Trophoblast cell (in vitro differentiated cells and primary cell): ENCODE data around the gene RASA3.

Source experiments
- DNase-seq, 2 donors: peaks; one replicate each; pipeline ENCODE4 v3.0.0-alpha.2; 2016
- H2AFZ ChIP-seq: 2 replicates; pipeline ENCODE4 v1.6.1; 2013; ENCODE audit warnings: low read length, moderate library complexity, mild to moderate bottlenecking; ENCODE audit not compliant: insufficient read depth, poor library complexity
- H2AK5ac ChIP-seq: 2 replicates; pipeline ENCODE4 v1.6.1; 2013; ENCODE audit warnings: mild to moderate bottlenecking, low read length
- H2BK120ac ChIP-seq: 2 replicates; pipeline ENCODE4 v1.6.1; 2013; ENCODE audit warnings: low read length, mild to moderate bottlenecking, moderate library complexity; ENCODE audit not compliant: insufficient read depth, poor library complexity
- H2BK12ac ChIP-seq: 2 replicates; pipeline ENCODE4 v1.6.1; 2013; ENCODE audit warnings: mild to moderate bottlenecking, low read length, moderate library complexity
- H2BK5ac ChIP-seq: 2 replicates; pipeline ENCODE4 v1.6.1; 2013; ENCODE audit warnings: low read length, low read depth, moderate library complexity, mild to moderate bottlenecking; ENCODE audit not compliant: poor library complexity
- H3K14ac ChIP-seq: 2 replicates; pipeline ENCODE4 v1.6.1; 2013; ENCODE audit warnings: mild to moderate bottlenecking, low read length
- H3K18ac ChIP-seq: 2 replicates; pipeline ENCODE4 v1.6.1; 2013; ENCODE audit warnings: mild to moderate bottlenecking, low read length
- H3K23ac ChIP-seq: 2 replicates; pipeline ENCODE4 v1.6.1; 2013; ENCODE audit warnings: low read length
- H3K27ac ChIP-seq: 2 replicates; pipeline ENCODE4 v1.5.1; 2013; ENCODE audit warnings: low read depth, mild to moderate bottlenecking, inconsistent platforms, low read length, moderate library complexity
- H3K27me3 ChIP-seq: 2 replicates; pipeline ENCODE4 v1.6.1; 2013; ENCODE audit warnings: inconsistent platforms, mild to moderate bottlenecking, low read length, moderate library complexity; ENCODE audit not compliant: insufficient read depth
- H3K36me3 ChIP-seq, 2 experiments: 1 replicate in 1 of 2; 2 replicates in 1 of 2; pipeline ENCODE4 v1.6.1; 2013; ENCODE audit warnings: low read length in 2 of 2, mild to moderate bottlenecking in 2 of 2, moderate library complexity in 1 of 2; ENCODE audit not compliant: insufficient read depth in 2 of 2, control insufficient read depth in 1 of 2
- H3K4ac ChIP-seq: 2 replicates; pipeline ENCODE4 v1.6.1; 2013; ENCODE audit warnings: low read depth, mild to moderate bottlenecking, low read length, moderate library complexity
- H3K4me1 ChIP-seq, 2 experiments: 1 replicate in 1 of 2; 2 replicates in 1 of 2; pipeline ENCODE4 v1.6.1; 2013; ENCODE audit warnings: low read length in 2 of 2, mild to moderate bottlenecking in 2 of 2, moderate library complexity in 1 of 2; ENCODE audit not compliant: insufficient read depth in 2 of 2, control insufficient read depth in 1 of 2
- H3K4me2 ChIP-seq: 2 replicates; pipeline ENCODE4 v1.6.1; 2013; ENCODE audit warnings: inconsistent platforms, mild to moderate bottlenecking, low read length, moderate library complexity
- H3K4me3 ChIP-seq: 2 replicates; pipeline ENCODE4 v1.5.1; 2013; ENCODE audit warnings: mild to moderate bottlenecking, low read depth, low read length, inconsistent platforms
- H3K79me1 ChIP-seq: one replicate; pipeline ENCODE4 v1.6.1; 2013; ENCODE audit warnings: low read length
- H3K79me2 ChIP-seq: 2 replicates; pipeline ENCODE4 v1.6.1; 2013; ENCODE audit warnings: low read length, mild to moderate bottlenecking; ENCODE audit not compliant: control insufficient read depth, insufficient read depth, poor library complexity
- H3K9ac ChIP-seq: 2 replicates; pipeline ENCODE4 v1.6.1; 2013; ENCODE audit warnings: mild to moderate bottlenecking, low read length
- H3K9me3 ChIP-seq: 2 replicates; pipeline ENCODE4 v1.6.1; 2013; ENCODE audit warnings: low read depth, mild to moderate bottlenecking, control low read depth, inconsistent platforms, low read length; ENCODE audit not compliant: insufficient read depth
- H4K12ac ChIP-seq: 2 replicates; pipeline ENCODE4 v1.6.1; 2013; ENCODE audit warnings: low read depth, mild to moderate bottlenecking, low read length, moderate library complexity
- H4K8ac ChIP-seq: 2 replicates; pipeline ENCODE4 v1.6.1; 2013; ENCODE audit warnings: low read depth, mild to moderate bottlenecking, low read length, moderate library complexity
- H4K91ac ChIP-seq: one replicate; pipeline ENCODE4 v1.6.1; 2013; ENCODE audit warnings: low read depth, mild to moderate bottlenecking, low read length, moderate library complexity
- WGBS: extraction: QIAGEN DNeasy Blood & Tissue Kit; methylation state at CpG from one replicate; pipeline ENCODE4 v1.1.7; 2013; ENCODE audit warnings: missing lambda C conversion rate; ENCODE audit not compliant: insufficient read length, insufficient coverage; ENCODE audit errors: extremely low coverage; 5-methylcytosine and 5-hydroxymethylcytosine counted together

Gene RASA3

DNA sequence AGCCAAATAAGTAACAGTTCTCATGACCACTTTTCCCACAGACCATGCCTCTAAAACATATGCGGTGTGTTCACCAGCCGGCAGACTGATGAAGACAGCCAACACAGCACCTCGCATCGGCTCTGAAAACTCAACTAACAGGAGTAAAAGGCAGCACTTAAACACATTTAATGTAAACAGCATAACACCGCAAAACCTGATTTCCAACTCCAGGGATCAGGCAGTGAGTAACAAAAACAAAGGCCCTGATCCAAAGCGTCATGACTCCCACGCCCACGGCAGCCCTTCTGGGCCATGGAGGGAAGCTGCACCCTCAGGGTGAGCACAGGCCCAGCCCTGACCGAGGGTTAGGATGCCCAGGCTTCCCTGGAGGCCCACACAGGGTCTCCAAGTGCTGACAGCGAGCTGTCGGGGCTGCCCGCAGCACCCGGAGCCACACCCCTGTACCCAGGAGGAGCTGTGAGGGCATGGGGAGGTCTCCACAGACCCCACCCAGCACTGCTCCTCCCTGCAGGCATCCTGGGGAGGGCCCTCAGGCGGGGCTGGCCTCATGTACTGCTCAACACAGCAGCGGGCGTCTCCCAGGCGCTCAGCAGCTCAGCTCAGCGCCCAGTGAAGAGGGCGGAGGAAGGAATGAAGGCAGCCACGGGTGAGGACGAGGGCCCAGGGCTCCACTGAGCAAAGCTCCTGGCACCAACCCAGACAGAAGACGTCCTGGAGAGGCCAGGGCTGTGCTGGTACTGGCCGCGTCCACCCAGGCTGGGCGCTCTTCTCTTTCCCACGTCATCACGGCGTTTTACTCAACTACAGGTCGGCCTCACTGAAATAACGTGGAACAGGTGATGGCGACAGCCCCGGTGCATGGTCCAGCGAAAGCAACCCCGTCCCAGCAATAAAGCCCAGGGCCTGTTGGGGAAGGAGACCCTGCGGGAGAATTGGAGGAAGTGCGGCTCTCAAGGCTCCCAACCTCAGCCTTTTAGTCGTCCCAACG, 53.7 kb downstream of the RASA3 start:
- no peaks in the 10 kb centered on the region for H3K27me3 ChIP-seq
- H2BK12ac ChIP-seq = no peak overlapping the region
- no peak overlapping the region for H2AK5ac ChIP-seq
- peaks cover 5 to 9% of the 10 kb centered on the region in 2 experiments for H3K4me1 ChIP-seq
- H4K91ac ChIP-seq = no peak overlapping the region
- H3K9ac ChIP-seq = no peak overlapping the region
- no peak overlapping the region for H3K4me3 ChIP-seq
- no peak overlapping the region for H2BK5ac ChIP-seq
- H3K27ac ChIP-seq = no peak overlapping the region
- no peak overlapping the region for H2AFZ ChIP-seq
- peak overlapping the region; percentile 37 for H3K18ac ChIP-seq
- H3K14ac ChIP-seq = no peak overlapping the region
- H3K36me3 ChIP-seq = peaks cover 0 to 3% of the 10 kb centered on the region in 2 experiments
- DNase-seq = peak in 1 of 2 donors; percentile 23
- H3K23ac ChIP-seq = no peak overlapping the region
- no CpG with 5 or more reads among the region's 38 CpGs for WGBS
- H3K4me2 ChIP-seq = no peak overlapping the region
- peaks cover 2% of the 10 kb centered on the region for H3K79me1 ChIP-seq
- H3K4ac ChIP-seq = no peak overlapping the region
- H4K12ac ChIP-seq = no peak overlapping the region
- H3K79me2 ChIP-seq = no peaks in the 10 kb centered on the region
- peaks cover 4% of the 10 kb centered on the region for H3K9me3 ChIP-seq
- no peak overlapping the region for H2BK120ac ChIP-seq
- no peak overlapping the region for H4K8ac ChIP-seq

DNA sequence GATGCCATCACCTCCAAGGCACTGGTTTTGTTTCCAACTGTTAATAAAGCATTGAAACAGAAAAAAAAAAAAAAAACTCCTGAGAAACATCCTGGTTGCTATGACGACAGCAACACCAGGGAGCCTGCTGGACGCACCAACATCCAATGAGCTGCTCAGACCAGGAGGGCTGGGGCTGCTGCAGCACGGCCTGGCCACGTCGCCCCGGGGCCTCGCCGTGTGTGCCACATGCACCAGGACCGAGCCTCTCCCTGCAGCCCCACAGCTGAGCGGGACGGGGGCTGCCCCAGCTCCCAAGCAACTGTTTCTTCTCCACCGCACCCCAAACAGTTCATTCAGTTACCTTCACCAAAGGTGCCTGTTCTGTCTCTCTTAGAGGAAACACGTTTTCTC, 54.5 kb downstream of the RASA3 start:
- no peak overlapping the region for H3K27ac ChIP-seq
- H3K36me3 ChIP-seq = peaks cover 3 to 7% of the 10 kb centered on the region in 2 experiments
- no peak overlapping the region for H3K14ac ChIP-seq
- peaks cover 5 to 9% of the 10 kb centered on the region in 2 experiments for H3K4me1 ChIP-seq
- no peak for DNase-seq
- peaks cover 2% of the 10 kb centered on the region for H3K9me3 ChIP-seq
- H3K4me2 ChIP-seq = no peak overlapping the region
- no peak overlapping the region for H2BK120ac ChIP-seq
- no peak overlapping the region for H2BK12ac ChIP-seq
- H4K8ac ChIP-seq = no peak overlapping the region
- no peaks in the 10 kb centered on the region for H3K79me2 ChIP-seq
- peak overlapping the region; percentile 33 for H3K4ac ChIP-seq
- no peak overlapping the region for H3K23ac ChIP-seq
- no CpG with 5 or more reads among the region's 13 CpGs for WGBS
- no peak overlapping the region for H2BK5ac ChIP-seq
- no peak overlapping the region for H4K91ac ChIP-seq
- peaks cover 2% of the 10 kb centered on the region for H3K79me1 ChIP-seq
- H2AFZ ChIP-seq = no peak overlapping the region
- no peak overlapping the region for H3K18ac ChIP-seq
- no peak overlapping the region for H4K12ac ChIP-seq
- H3K4me3 ChIP-seq = no peak overlapping the region
- no peaks in the 10 kb centered on the region for H3K27me3 ChIP-seq
- no peak overlapping the region for H2AK5ac ChIP-seq
- H3K9ac ChIP-seq = no peak overlapping the region

DNA sequence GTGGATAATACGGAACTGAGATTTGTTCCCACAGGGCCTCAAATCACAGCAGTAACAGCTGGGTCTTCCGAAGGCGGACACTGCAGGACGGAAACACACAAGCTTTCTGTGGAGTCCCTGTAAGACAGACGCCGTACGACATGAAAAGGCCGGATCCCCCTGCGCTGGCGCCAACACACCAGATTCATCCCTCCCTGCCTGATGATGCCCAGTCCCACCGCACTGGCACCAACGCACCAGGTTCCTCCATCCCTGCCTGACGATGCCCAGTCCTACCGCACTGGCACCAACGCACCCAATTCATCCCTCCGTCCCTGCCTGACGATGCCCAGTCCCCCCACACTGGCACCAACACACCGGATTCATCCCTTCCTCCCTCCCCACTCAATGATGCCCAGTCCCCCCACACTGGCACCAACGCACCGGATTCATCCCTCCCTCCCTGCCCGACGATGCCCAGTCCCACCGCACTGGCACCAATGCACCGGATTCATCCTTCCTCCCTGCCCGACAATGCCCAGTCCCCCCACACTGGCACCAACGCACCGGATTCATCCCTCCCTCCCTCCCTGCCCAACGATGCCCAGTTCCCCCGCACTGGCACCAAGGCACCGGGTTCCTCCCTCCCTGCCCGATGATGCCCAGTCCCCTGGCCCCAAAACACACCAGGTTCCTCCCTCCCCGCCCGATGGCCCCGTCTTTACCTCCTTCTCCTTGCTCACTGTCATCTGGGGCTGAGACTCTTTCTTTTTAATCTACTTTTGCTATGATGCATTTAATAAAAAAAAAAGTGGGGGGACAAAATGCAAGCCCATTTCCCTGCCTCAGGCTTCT, 55.1 kb downstream of the RASA3 start:
- H3K36me3 ChIP-seq = peaks cover 3 to 7% of the 10 kb centered on the region in 2 experiments
- no peaks in the 10 kb centered on the region for H3K27me3 ChIP-seq
- H3K4me2 ChIP-seq = no peak overlapping the region
- no peak overlapping the region for H4K8ac ChIP-seq
- no peak overlapping the region for H3K14ac ChIP-seq
- H4K91ac ChIP-seq = no peak overlapping the region
- no peak overlapping the region for H3K4me3 ChIP-seq
- no peak overlapping the region for H3K27ac ChIP-seq
- H3K79me2 ChIP-seq = no peaks in the 10 kb centered on the region
- no peak overlapping the region for H3K9ac ChIP-seq
- H3K4ac ChIP-seq = no peak overlapping the region
- H3K18ac ChIP-seq = peak overlapping the region; percentile 4
- H3K4me1 ChIP-seq = peaks cover 5 to 9% of the 10 kb centered on the region in 2 experiments
- no peak overlapping the region for H3K23ac ChIP-seq
- H3K79me1 ChIP-seq = peaks cover 2% of the 10 kb centered on the region
- H2AFZ ChIP-seq = no peak overlapping the region
- H2BK5ac ChIP-seq = no peak overlapping the region
- no peak overlapping the region for H2BK12ac ChIP-seq
- DNase-seq = no peak
- WGBS = no CpG with 5 or more reads among the region's 34 CpGs
- no peak overlapping the region for H2AK5ac ChIP-seq
- peaks cover 2% of the 10 kb centered on the region for H3K9me3 ChIP-seq
- H4K12ac ChIP-seq = no peak overlapping the region
- H2BK120ac ChIP-seq = no peak overlapping the region

DNA sequence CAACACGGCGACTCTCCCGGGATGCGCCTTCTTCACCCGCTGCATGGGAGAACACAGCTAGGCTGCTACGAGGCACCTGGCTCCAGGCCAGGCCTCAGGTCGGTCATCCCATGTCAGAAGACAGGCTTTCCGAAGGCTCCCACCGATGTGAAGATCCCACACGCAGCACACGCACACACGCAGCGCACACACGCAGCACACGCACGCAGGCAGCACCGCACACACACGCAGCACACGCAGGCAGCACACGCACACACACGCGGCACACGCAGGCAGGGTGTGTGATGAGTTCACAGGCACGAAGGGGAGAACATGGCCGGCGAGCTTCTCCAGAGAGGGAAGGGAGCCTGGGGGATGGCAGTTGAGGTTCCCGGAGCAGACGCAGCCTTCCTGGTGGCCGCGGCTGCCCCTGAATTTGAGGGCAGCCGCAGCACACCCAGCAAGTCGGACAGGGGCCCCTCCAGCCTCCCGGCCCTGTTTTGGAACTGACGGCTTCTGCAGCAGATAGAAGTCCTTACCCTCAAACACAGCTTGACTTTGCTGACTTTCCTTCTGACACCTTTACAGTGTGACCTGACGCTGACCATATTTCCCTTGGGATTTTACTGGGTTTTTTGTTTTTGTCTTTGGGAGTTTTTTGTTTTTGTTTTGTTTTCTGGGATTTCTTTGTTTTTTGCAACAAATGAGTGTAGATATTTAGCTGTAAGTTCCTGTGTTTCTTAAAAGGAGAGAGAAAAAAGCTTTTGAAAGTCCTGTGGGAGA, 55.9 kb downstream of the RASA3 start:
- Histone ChIP-seq H3K27ac (no peak overlapping the region), H3K27me3 (no peaks in the 10 kb centered on the region), H3K4me2 (no peak overlapping the region), H4K12ac (no peak overlapping the region), H3K14ac (no peak overlapping the region), H2BK120ac (no peak overlapping the region), H2BK12ac (no peak overlapping the region), H3K79me2 (no peaks in the 10 kb centered on the region), H3K4me3 (no peak overlapping the region), H3K4ac (no peak overlapping the region), H2BK5ac (no peak overlapping the region), H3K9ac (no peak overlapping the region), H3K79me1 (peaks cover 2% of the 10 kb centered on the region), H4K8ac (no peak overlapping the region), H4K91ac (no peak overlapping the region), H3K36me3 (peaks cover 3 to 7% of the 10 kb centered on the region in 2 experiments), H2AK5ac (no peak overlapping the region), H3K23ac (no peak overlapping the region), H3K9me3 (peaks cover 2% of the 10 kb centered on the region), H2AFZ (no peak overlapping the region), H3K18ac (no peak overlapping the region), H3K4me1 (peaks cover 5 to 9% of the 10 kb centered on the region in 2 experiments)
- no CpG with 5 or more reads among the region's 35 CpGs for WGBS
- DNase-seq = no peak
